HTR-8/SVneo (cell line): ENCODE measurements around the gene TMEM231.

Experiments used
- DNase-seq: peaks from one replicate; pipeline ENCODE4 v3.0.0; 2011; ENCODE audit warnings: low spot score, mixed read lengths; ENCODE audit not compliant: insufficient read length
- FAIRE-seq: peaks from 2 replicates; lab custom pipeline; 2011; peaks lifted over from hg19 to GRCh38; lab: Jason Lieb, UNC

TMEM231 gene

GRCh38 chr16:75497558-75497957 lies 58.5 kb downstream of the TMEM231 start:
- no peak for DNase-seq
- FAIRE-seq = no peak

DNA sequence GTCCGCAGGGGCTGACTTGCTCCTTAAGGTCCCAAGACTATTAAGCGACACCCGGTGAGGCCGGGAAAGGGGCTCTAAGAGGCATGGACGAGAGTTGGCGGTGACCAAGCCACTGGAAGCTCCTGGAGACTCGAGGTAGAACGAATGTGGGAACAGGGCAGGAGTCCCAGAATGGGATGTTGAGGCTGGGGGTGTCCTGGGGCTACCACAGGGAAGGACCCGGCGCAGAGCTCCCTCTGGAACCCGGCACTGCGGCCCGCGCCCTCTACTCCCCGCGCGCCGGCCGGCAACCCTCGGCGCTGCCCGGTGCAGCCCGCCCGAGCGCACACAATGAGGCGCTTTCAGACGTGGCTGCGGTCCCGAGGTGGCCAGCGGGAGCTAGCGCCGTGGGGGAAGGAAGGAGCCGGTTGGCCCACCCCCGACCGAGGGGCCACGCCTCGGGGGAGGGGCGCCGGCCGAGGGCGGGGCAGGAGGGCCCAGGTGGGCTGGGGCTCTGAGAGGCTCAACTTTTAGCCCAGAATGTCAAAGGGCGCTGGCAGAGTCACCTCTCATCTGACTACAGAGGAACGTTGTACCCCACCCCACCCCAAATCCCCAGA lies 60.9 kb downstream of the TMEM231 start, which contains the start of gene CHST6:
Gene CHST6, minus strand, starts transcription at position 366 of the 599 bp plus-strand sequence. CDS start 15,613 bp downstream, outside the sequence.
- DNase-seq = peak; percentile 65
- no peak for FAIRE-seq

- FAIRE-seq = no peak
These were observed 61.4 kb downstream of the TMEM231 start for GRCh38 chr16:75494661-75495075.

GRCh38 chr16:75494184-75494583 lies 61.9 kb downstream of the TMEM231 start:
- FAIRE-seq (no peak), DNase-seq (no peak)

More at GRCh38 chr16:75494661-75495075, 61.4 kb downstream of the TMEM231 start:
- DNase-seq = no peak

GRCh38 chr16:75491876-75492275 lies 64.2 kb downstream of the TMEM231 start:
- no peak for FAIRE-seq
- peak; percentile 53 for DNase-seq

GRCh38 chr16:75488322-75488721 lies 67.7 kb downstream of the TMEM231 start:
- DNase-seq (no peak), FAIRE-seq (no peak)
